OCI-LY3 (cell line): Measurements from ENCODE around the gene CTPS2.

Experiments
- EZH2phosphoT487 ChIP-seq: fragments of 200-600 bp; shearing (Covaris generic); IDR thresholded peaks from 2 replicates; pipeline ENCODE4 v1.6.1; 2018; ENCODE audit warnings: antibody characterized with exemption, mixed run types, low read depth
- TF ChIP-seq, protein P1 (sequence below): fragments of 200-600, 300-600 bp; sonication (generic); IDR thresholded peaks from 2 replicates; pipeline ENCODE4 v1.5.1; 2014; ENCODE audit warnings: antibody characterized with exemption, low read length, low read depth

- TF ChIP-seq, protein P1, sequence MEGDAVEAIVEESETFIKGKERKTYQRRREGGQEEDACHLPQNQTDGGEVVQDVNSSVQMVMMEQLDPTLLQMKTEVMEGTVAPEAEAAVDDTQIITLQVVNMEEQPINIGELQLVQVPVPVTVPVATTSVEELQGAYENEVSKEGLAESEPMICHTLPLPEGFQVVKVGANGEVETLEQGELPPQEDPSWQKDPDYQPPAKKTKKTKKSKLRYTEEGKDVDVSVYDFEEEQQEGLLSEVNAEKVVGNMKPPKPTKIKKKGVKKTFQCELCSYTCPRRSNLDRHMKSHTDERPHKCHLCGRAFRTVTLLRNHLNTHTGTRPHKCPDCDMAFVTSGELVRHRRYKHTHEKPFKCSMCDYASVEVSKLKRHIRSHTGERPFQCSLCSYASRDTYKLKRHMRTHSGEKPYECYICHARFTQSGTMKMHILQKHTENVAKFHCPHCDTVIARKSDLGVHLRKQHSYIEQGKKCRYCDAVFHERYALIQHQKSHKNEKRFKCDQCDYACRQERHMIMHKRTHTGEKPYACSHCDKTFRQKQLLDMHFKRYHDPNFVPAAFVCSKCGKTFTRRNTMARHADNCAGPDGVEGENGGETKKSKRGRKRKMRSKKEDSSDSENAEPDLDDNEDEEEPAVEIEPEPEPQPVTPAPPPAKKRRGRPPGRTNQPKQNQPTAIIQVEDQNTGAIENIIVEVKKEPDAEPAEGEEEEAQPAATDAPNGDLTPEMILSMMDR = no peak
- no peak for TF ChIP-seq EZH2phosphoT487
Observed at GRCh38 chrX:16573781-16574180, 138.7 kb downstream of the CTPS2 start.
